CD4-positive, alpha-beta T cell treated with Interleukin-12 subunit alpha and Interleukin-12 subunit beta, for 1 hour (primary cell): ENCODE measurements around the gene FBXW10.
"Not testable (repeated sequence)": the region's sequence is repeated elsewhere in the genome, so short reads cannot be mapped to it uniquely, and the experiment has no call there.

ENCODE experiments used
- DNase-seq: peaks from one replicate; pipeline ENCODE4 v3.0.0-alpha.2; 2020

The FBXW10 gene

GRCh38 chr17:18755969-18756368 lies 12.1 kb downstream of the FBXW10 start:
- not testable (repeated sequence) for DNase-seq

- not testable (repeated sequence) for DNase-seq
These were observed 13.7 kb downstream of the FBXW10 start for GRCh38 chr17:18757368-18758044.

- not testable (repeated sequence) for DNase-seq
These were observed 14.5 kb downstream of the FBXW10 start for GRCh38 chr17:18758344-18758743.

GRCh38 chr17:18760221-18760620 lies 16.4 kb downstream of the FBXW10 start:
- DNase-seq = not testable (repeated sequence)

GRCh38 chr17:18770572-18770971 lies 26.7 kb downstream of the FBXW10 start:
- DNase-seq = not testable (repeated sequence)

- DNase-seq = not testable (repeated sequence)
These were observed 27.2 kb downstream of the FBXW10 start for GRCh38 chr17:18771066-18771465.

- DNase-seq = no peak
These were observed 28.6 kb downstream of the FBXW10 start for GRCh38 chr17:18772471-18772870.

- DNase-seq = peak; percentile 94
These were observed 37.3 kb downstream of the FBXW10 start, which contains the start of gene TVP23B for GRCh38 chr17:18780991-18781718. TSS of gene TVP23B (plus strand) at chr17:18781183. CDS start at chr17:18781294, 111 bp downstream.

- peak; percentile 23 for DNase-seq
These were observed 38.0 kb downstream of the FBXW10 start for GRCh38 chr17:18781805-18782204.

GRCh38 chr17:18785933-18786332 lies 42.1 kb downstream of the FBXW10 start:
- DNase-seq = not testable (repeated sequence)

- not testable (repeated sequence) for DNase-seq
These were observed 43.0 kb downstream of the FBXW10 start for GRCh38 chr17:18786890-18787289.

GRCh38 chr17:18791402-18791801 lies 47.5 kb downstream of the FBXW10 start:
- DNase-seq = peak; percentile 28

GRCh38 chr17:18794841-18795240 lies 51.0 kb downstream of the FBXW10 start:
- DNase-seq = not testable (repeated sequence)

- not testable (repeated sequence) for DNase-seq
These were observed 53.0 kb downstream of the FBXW10 start for GRCh38 chr17:18796887-18797286.

GRCh38 chr17:18803458-18804245 lies 59.8 kb downstream of the FBXW10 start:
- DNase-seq = not testable (repeated sequence)

GRCh38 chr17:18815924-18816323 lies 72.1 kb downstream of the FBXW10 start:
- not testable (repeated sequence) for DNase-seq

GRCh38 chr17:18816489-18817371 lies 72.9 kb downstream of the FBXW10 start:
- DNase-seq = peak; percentile 73

GRCh38 chr17:18821430-18821829 lies 77.6 kb downstream of the FBXW10 start:
- DNase-seq = not testable (repeated sequence)

- DNase-seq = not testable (repeated sequence)
These were observed 83.8 kb downstream of the FBXW10 start for GRCh38 chr17:18827613-18828012.
